Endothelial cell of umbilical vein (primary cell): Measurements from ENCODE around the gene ERVW-1.

Source experiments
- CTCF ChIP-seq, 2 donors: IDR thresholded peaks; 1 replicate in 1 of 2; 2 replicates in 1 of 2; pipeline ENCODE4 v1.5.1; 2011; ENCODE audit warnings: low read length in 2 of 2, mild to moderate bottlenecking in 2 of 2, moderate library complexity in 2 of 2, control low read depth in 1 of 2, inconsistent platforms in 1 of 2, low read depth in 1 of 2; ENCODE audit not compliant: insufficient read depth in 1 of 2; ENCODE audit errors: extremely low read depth in 1 of 2
- MYC ChIP-seq: IDR thresholded peaks from one replicate; pipeline ENCODE4 v1.6.1; 2011; ENCODE audit warnings: mild to moderate bottlenecking, low read depth, low read length
- POLR2A ChIP-seq: IDR thresholded peaks from 2 replicates; pipeline ENCODE4 v1.6.1; 2012; ENCODE audit warnings: low read depth, mild to moderate bottlenecking, control low read depth, low read length
- POLR2AphosphoS5 ChIP-seq: IDR thresholded peaks from 2 replicates; pipeline ENCODE4 v1.6.1; 2012; ENCODE audit warnings: low read depth, mild to moderate bottlenecking, control low read depth, low read length, moderate library complexity; ENCODE audit not compliant: insufficient read depth

- TF ChIP-seq CTCF (IDR thresholded peaks at IDR 0.05; ENCODE audit: extremely low read depth in 1 of 2, insufficient read depth in 1 of 2, low read depth in 1 of 2, low read length in 2 of 2), result no peak
- no peak for TF ChIP-seq POLR2A
- TF ChIP-seq POLR2AphosphoS5, result no peak
- TF ChIP-seq MYC, result no peak
These were observed 31.2 kb upstream of the ERVW-1 start for GRCh38 chr7:92508946-92509345.
